Astrocyte (in vitro differentiated cells and primary cell): ENCODE data around the gene SLC66A1. TPM values are rescaled to one million over a fixed set of nuclear protein-coding genes. Genes with fewer than 3 reads are reported as not detected.
A peak's percentile ranks its signal among the peaks of the same experiment; 100 is the strongest.

Experiments used
- DNase-seq: peaks from one replicate; pipeline ENCODE4 v3.0.0-alpha.2; 2010; ENCODE audit warnings: low read depth
- FAIRE-seq: peaks from 2 replicates; lab custom pipeline; 2011; peaks lifted over from hg19 to GRCh38; lab: Jason Lieb, UNC
- H2AFZ ChIP-seq: 2 replicates; pipeline ENCODE4 v1.6.0; 2012; ENCODE audit warnings: low read depth, low read length, inconsistent platforms
- H3K27ac ChIP-seq: 2 replicates; pipeline ENCODE4 v1.5.1; 2011; ENCODE audit warnings: low read depth, low read length, inconsistent platforms
- H3K27me3 ChIP-seq: 2 replicates; pipeline ENCODE4 v1.6.0; 2011; ENCODE audit warnings: low read length, inconsistent platforms; ENCODE audit not compliant: insufficient read depth
- H3K36me3 ChIP-seq: 2 replicates; pipeline ENCODE4 v1.5.1; 2011; ENCODE audit warnings: low read length, inconsistent platforms; ENCODE audit not compliant: insufficient read depth
- H3K4me1 ChIP-seq: 2 replicates; pipeline ENCODE4 v1.5.1; 2011; ENCODE audit warnings: low read length, inconsistent platforms; ENCODE audit not compliant: insufficient read depth
- H3K4me2 ChIP-seq: 2 replicates; pipeline ENCODE4 v1.6.0; 2012; ENCODE audit warnings: low read length, inconsistent platforms
- H3K4me3 ChIP-seq: 2 replicates; pipeline ENCODE4 v1.5.1; 2011; ENCODE audit warnings: low read depth, mild to moderate bottlenecking, low read length, inconsistent platforms; ENCODE audit not compliant: insufficient read depth
- H3K79me2 ChIP-seq: 2 replicates; pipeline ENCODE4 v1.6.0; 2012; ENCODE audit warnings: mild to moderate bottlenecking, low read length, inconsistent platforms; ENCODE audit not compliant: insufficient read depth
- H3K9ac ChIP-seq: 2 replicates; pipeline ENCODE4 v1.6.0; 2012; ENCODE audit warnings: mild to moderate bottlenecking, low read length, inconsistent platforms
- H3K9me3 ChIP-seq: 2 replicates; pipeline ENCODE4 v1.5.1; 2012; ENCODE audit warnings: low read depth, mild to moderate bottlenecking, low read length, inconsistent platforms; ENCODE audit not compliant: insufficient read depth
- H4K20me1 ChIP-seq: 2 replicates; pipeline ENCODE4 v1.6.0; 2012; ENCODE audit warnings: low read length, inconsistent platforms; ENCODE audit not compliant: insufficient read depth
- H3K27ac Mint-ChIP-seq: one replicate; pipeline ENCODE4 v1.8.0; 2021; ENCODE audit warnings: mild to moderate bottlenecking, mixed read lengths; ENCODE audit not compliant: unreplicated experiment
- H3K27me3 Mint-ChIP-seq: one replicate; pipeline ENCODE4 v1.8.0; 2021; ENCODE audit warnings: low read depth, mixed read lengths; ENCODE audit not compliant: unreplicated experiment
- H3K36me3 Mint-ChIP-seq: one replicate; pipeline ENCODE4 v1.8.0; 2021; ENCODE audit warnings: low read depth, mixed read lengths; ENCODE audit not compliant: unreplicated experiment
- H3K4me1 Mint-ChIP-seq: one replicate; pipeline ENCODE4 v1.8.0; 2021; ENCODE audit warnings: low read depth, mixed read lengths; ENCODE audit not compliant: unreplicated experiment
- H3K4me3 Mint-ChIP-seq: one replicate; pipeline ENCODE4 v1.8.0; 2021; ENCODE audit warnings: mild to moderate bottlenecking, moderate library complexity, mixed read lengths; ENCODE audit not compliant: unreplicated experiment
- H3K9me3 Mint-ChIP-seq: one replicate; pipeline ENCODE4 v1.8.0; 2021; ENCODE audit warnings: mild to moderate bottlenecking, mixed read lengths; ENCODE audit not compliant: unreplicated experiment
- CTCF ChIP-seq: IDR thresholded peaks from 2 replicates; pipeline ENCODE4 v1.5.1; 2011; ENCODE audit warnings: low read depth, mild to moderate bottlenecking, inconsistent platforms, low read length, moderate library complexity; ENCODE audit not compliant: insufficient read depth
- EZH2 ChIP-seq: IDR thresholded peaks from 2 replicates; pipeline ENCODE4 v1.6.1; 2012; ENCODE audit warnings: mild to moderate bottlenecking, low read length, inconsistent platforms; ENCODE audit not compliant: insufficient read depth
- total RNA-seq: library from RNA; stranded (reverse); gene quantifications from 2 replicates; pipeline ENCODE4 v1.2.1, GENCODE V29; 2021

The SLC66A1 gene
- total RNA-seq, 1 donor from 2014 or later, result 21.5 TPM

GRCh38 chr1:19372136-19372514 is 60.0 kb downstream of the SLC66A1 start:
- H3K9me3 ChIP-seq, result no peaks in the 10 kb centered on the region
- peaks cover 100% of the 10 kb centered on the region for H4K20me1 ChIP-seq
- no peak overlapping the region for H2AFZ ChIP-seq
- H3K36me3 ChIP-seq, result peaks cover 23% of the 10 kb centered on the region
- TF ChIP-seq EZH2 (no peak), CTCF (no peak)
- H3K27me3 Mint-ChIP-seq, result no peaks in the 10 kb centered on the region
- peaks cover 22% of the 10 kb centered on the region for H3K36me3 Mint-ChIP-seq
- FAIRE-seq (no peak), DNase-seq (no peak)
- H3K27ac ChIP-seq, result no peak overlapping the region
- peaks cover 81% of the 10 kb centered on the region for H3K79me2 ChIP-seq
- no peak overlapping the region for H3K4me3 ChIP-seq
- no peak overlapping the region for H3K9ac ChIP-seq
- no peak overlapping the region for H3K4me3 Mint-ChIP-seq
- no peak overlapping the region for H3K4me2 ChIP-seq
- no peaks in the 10 kb centered on the region for H3K27me3 ChIP-seq
- no peaks in the 10 kb centered on the region for H3K4me1 ChIP-seq
- peak overlapping the region; percentile 62 for H3K27ac Mint-ChIP-seq
- H3K4me1 Mint-ChIP-seq, result peaks cover 14% of the 10 kb centered on the region
- peaks cover 4% of the 10 kb centered on the region for H3K9me3 Mint-ChIP-seq

GRCh38 chr1:19372602-19373001 is 60.5 kb downstream of the SLC66A1 start:
- no peaks in the 10 kb centered on the region for H3K9me3 ChIP-seq
- H3K9ac ChIP-seq, result no peak overlapping the region
- H3K27ac Mint-ChIP-seq, result peak overlapping the region; percentile 62
- H2AFZ ChIP-seq, result no peak overlapping the region
- peaks cover 78% of the 10 kb centered on the region for H3K79me2 ChIP-seq
- H3K36me3 ChIP-seq, result peaks cover 27% of the 10 kb centered on the region
- no peak for FAIRE-seq
- DNase-seq, result no peak
- no peak overlapping the region for H3K4me3 ChIP-seq
- no peak overlapping the region for H3K4me3 Mint-ChIP-seq
- peaks cover 4% of the 10 kb centered on the region for H3K9me3 Mint-ChIP-seq
- H4K20me1 ChIP-seq, result peaks cover 97% of the 10 kb centered on the region
- no peak overlapping the region for H3K27ac ChIP-seq
- H3K4me1 Mint-ChIP-seq, result peaks cover 15% of the 10 kb centered on the region
- H3K27me3 ChIP-seq, result no peaks in the 10 kb centered on the region
- TF ChIP-seq CTCF, result no peak
- TF ChIP-seq EZH2, result no peak
- H3K4me1 ChIP-seq, result no peaks in the 10 kb centered on the region
- H3K4me2 ChIP-seq, result no peak overlapping the region
- peaks cover 23% of the 10 kb centered on the region for H3K36me3 Mint-ChIP-seq
- no peaks in the 10 kb centered on the region for H3K27me3 Mint-ChIP-seq

GRCh38 chr1:19373211-19374082 is 61.3 kb downstream of the SLC66A1 start:
- peaks cover 97% of the 10 kb centered on the region for H4K20me1 ChIP-seq
- H3K9me3 Mint-ChIP-seq, result peaks cover 4% of the 10 kb centered on the region

More at GRCh38 chr1:19373211-19374082, 61.3 kb downstream of the SLC66A1 start:
- Histone ChIP-seq H3K27me3 (no peaks in the 10 kb centered on the region), H3K4me3 (no peak overlapping the region), H3K27ac (no peak overlapping the region), H3K4me2 (no peak overlapping the region), H3K4me1 (peaks cover 5% of the 10 kb centered on the region), H3K36me3 (peaks cover 35% of the 10 kb centered on the region), H3K79me2 (peaks cover 79% of the 10 kb centered on the region), H3K9me3 (no peaks in the 10 kb centered on the region), H3K9ac (no peak overlapping the region), H2AFZ (no peak overlapping the region)
- H3K4me1 Mint-ChIP-seq, result peaks cover 22% of the 10 kb centered on the region
- no peak for DNase-seq
- no peak overlapping the region for H3K4me3 Mint-ChIP-seq
- FAIRE-seq, result no peak
- no peaks in the 10 kb centered on the region for H3K27me3 Mint-ChIP-seq
- no peak for TF ChIP-seq EZH2
- TF ChIP-seq CTCF, result no peak
- peaks cover 29% of the 10 kb centered on the region for H3K36me3 Mint-ChIP-seq
- no peak overlapping the region for H3K27ac Mint-ChIP-seq
